ENCODE data around the gene SETBP1.

- no peak for TF ChIP-seq EZH2 (IDR thresholded peaks at IDR 0.05; ENCODE audit: borderline replicate concordance, low read length)
- no peak for TF ChIP-seq CTCF (IDR thresholded peaks at IDR 0.05; ENCODE audit: low read length)
Measured at GRCh38 chr18:44759925-44760342, 79.2 kb downstream of the SETBP1 start.
